OCI-LY7 (cell line): ENCODE data around the gene EP400.

Experiments used
- CTCF ChIP-seq: fragments of 200-600 bp; sonication (generic); conservative IDR thresholded peaks from 2 replicates; pipeline ENCODE4 v1.5.1; 2014; ENCODE audit warnings: mild to moderate bottlenecking, antibody characterized with exemption, low read length, moderate library complexity, mixed read lengths
- EZH2phosphoT487 ChIP-seq: fragments of 200-600 bp; sonication (generic); IDR thresholded peaks from 2 replicates; pipeline ENCODE4 v1.6.1; 2018; ENCODE audit warnings: low read depth, borderline replicate concordance, mild to moderate bottlenecking, mixed run types, antibody characterized with exemption, low read length, moderate library complexity, mixed read lengths

DNA sequence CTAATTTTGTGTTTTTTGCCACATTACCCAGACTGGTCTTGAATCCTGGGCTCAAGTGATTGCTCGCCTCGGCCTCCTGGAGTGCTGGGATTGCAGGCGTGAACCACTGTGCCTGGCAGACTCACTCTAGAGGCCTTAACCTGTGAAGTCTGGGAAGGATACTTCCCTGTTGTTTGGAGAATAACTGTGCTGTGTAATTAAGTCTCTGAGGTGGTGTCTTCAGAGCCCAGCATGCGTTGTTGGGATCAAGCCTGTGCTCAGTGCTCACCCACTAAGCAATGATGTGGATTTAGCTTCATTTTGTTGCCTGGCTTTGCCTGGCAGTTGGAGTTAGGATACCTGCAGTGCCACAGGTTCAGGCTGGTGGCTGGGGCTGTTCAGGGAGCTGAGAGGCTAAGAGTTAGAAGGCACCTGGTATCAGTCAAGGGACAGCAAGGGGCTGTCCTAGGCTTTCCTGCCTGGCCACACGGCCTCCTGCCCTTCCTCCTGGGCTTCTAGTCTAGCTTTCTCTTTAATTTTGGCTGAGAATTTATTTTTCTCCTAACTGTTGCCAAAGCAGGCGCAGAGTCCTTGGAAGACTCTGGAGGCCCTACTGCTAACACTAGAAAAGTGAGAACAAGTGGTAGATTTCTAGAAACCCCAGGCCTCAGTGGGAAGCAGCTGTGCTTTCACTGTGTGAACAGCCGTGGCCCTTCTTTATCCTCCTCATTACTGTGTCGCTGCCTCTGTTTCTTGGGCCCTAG, 38.5 kb downstream of the EP400 start:
- no peak for TF ChIP-seq CTCF
- TF ChIP-seq EZH2phosphoT487 = no peak
